Stimulated activated effector memory CD8-positive, alpha-beta T cell treated with anti-CD3 and anti-CD28 coated beads, Interleukin-12 subunit alpha, Interleukin-12 subunit beta, amount 100 ng/mL, for 72 hours (primary cell): ENCODE measurements around the gene TCOF1.

ENCODE experiments used
- ATAC-seq: fragments of 150-1000 bp; cut with Tn5 transposase; 2 replicates; pipeline ENCODE4 v1.10.0; 2021
- DNase-seq, 2 donors: peaks; one replicate each; pipeline ENCODE4 v3.0.0; 2021 to 2022; ENCODE audit warnings: low spot score in 2 of 2
- H3K27ac Mint-ChIP-seq: one replicate; pipeline ENCODE4 v1.8.0; 2022; ENCODE audit warnings: mild to moderate bottlenecking, mixed read lengths
- H3K36me3 Mint-ChIP-seq: one replicate; pipeline ENCODE4 v1.8.0; 2022; ENCODE audit warnings: mild to moderate bottlenecking, mixed read lengths
- H3K4me1 Mint-ChIP-seq: one replicate; pipeline ENCODE4 v1.8.0; 2022; ENCODE audit warnings: mixed read lengths
- H3K4me3 Mint-ChIP-seq: one replicate; pipeline ENCODE4 v1.8.0; 2022; ENCODE audit warnings: mild to moderate bottlenecking, mixed read lengths
- H3K9me3 Mint-ChIP-seq: one replicate; pipeline ENCODE4 v1.8.0; 2022; ENCODE audit warnings: mixed read lengths

TCOF1 gene

GRCh38 chr5:150391064-150391834 is 33.8 kb downstream of the TCOF1 start:
- ATAC-seq: no peak
- no peaks in the 10 kb centered on the region for H3K9me3 Mint-ChIP-seq
- H3K4me3 Mint-ChIP-seq: no peak overlapping the region
- peaks cover 91% of the 10 kb centered on the region for H3K36me3 Mint-ChIP-seq
- H3K4me1 Mint-ChIP-seq: peaks cover 3% of the 10 kb centered on the region
- no peak for DNase-seq
- peak overlapping the region; percentile 87 for H3K27ac Mint-ChIP-seq

- Mint-ChIP-seq H3K9me3 (no peaks in the 10 kb centered on the region), H3K27ac (peak overlapping the region; percentile 87)
- ATAC-seq: no peak
Measured at GRCh38 chr5:150391986-150392385, 34.5 kb downstream of the TCOF1 start.

DNA sequence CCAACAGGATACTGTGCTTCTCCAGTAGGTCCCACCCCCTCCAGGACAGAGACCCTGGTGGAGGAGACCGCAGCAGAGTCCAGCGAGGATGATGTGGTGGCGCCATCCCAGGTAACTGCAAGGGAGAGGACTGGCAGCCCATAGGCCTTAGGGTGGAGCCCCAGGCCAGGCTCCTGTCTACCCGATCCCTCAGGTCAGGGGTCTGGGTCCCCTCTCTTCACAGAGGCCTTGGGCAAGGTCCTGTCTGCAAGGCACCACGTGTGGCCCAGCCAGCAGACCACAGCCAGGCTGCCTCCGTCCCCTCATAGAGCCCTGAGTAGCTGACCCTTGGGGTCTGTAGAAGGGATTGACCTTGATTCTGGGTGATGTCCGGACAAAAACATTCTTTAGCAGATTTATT is 35.2 kb downstream of the TCOF1 start:
- Mint-ChIP-seq H3K36me3 (peaks cover 100% of the 10 kb centered on the region), H3K27ac (peak overlapping the region; percentile 87), H3K4me1 (peaks cover 8% of the 10 kb centered on the region), H3K9me3 (no peaks in the 10 kb centered on the region), H3K4me3 (no peak overlapping the region)
- DNase-seq: no peak
- no peak for ATAC-seq

More at GRCh38 chr5:150391986-150392385, 34.5 kb downstream of the TCOF1 start:
- no peak for DNase-seq
- Mint-ChIP-seq H3K4me3 (no peak overlapping the region), H3K4me1 (peaks cover 8% of the 10 kb centered on the region), H3K36me3 (peaks cover 98% of the 10 kb centered on the region)

DNA sequence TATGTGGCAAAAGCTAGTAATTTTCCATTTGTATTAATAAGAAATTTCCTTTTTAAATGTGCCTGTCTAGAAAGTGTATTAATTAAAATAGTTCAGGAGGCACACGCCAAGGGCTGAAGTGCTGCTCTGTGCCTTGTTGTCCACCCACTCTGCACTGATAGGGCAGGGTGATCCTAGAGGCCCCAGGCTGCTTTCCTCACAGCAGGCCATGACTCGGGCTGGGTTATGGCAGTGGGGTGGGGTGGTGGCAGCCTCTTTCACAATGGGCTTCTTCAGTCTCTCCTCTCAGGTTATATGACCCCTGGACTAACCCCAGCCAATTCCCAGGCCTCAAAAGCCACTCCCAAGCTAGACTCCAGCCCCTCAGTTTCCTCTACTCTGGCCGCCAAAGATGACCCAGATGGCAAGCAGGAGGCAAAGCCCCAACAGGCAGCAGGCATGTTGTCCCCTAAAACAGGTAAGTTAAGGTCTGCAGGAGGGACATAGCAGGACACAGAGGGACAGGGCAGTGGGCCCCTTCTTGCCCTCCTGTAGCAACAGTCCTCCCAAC is 35.7 kb downstream of the TCOF1 start:
- Mint-ChIP-seq H3K9me3 (no peaks in the 10 kb centered on the region), H3K27ac (peak overlapping the region; percentile 87), H3K4me1 (peaks cover 8% of the 10 kb centered on the region), H3K4me3 (no peak overlapping the region), H3K36me3 (peaks cover 100% of the 10 kb centered on the region)
- no peak for DNase-seq
- ATAC-seq: no peak

DNA sequence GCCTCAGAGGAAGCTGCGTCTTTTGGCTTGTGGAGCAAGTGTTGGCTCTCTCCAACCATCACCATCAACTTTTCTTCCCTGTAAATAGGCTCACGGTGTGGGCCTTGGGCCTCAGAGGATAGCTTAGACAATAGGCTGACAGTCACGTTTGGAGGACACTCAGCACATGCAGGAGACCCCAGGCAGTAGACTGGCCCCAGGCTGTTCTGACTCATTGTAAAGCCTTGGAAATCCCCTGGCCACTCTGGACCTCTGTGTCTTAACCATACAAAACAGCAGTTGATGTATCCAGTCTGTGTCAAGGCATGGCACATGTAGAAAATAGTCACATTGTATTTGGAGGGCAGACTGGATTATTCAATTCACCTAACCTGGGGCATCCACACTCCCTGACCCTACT is 36.6 kb downstream of the TCOF1 start:
- Mint-ChIP-seq H3K4me1 (peaks cover 8% of the 10 kb centered on the region), H3K4me3 (no peak overlapping the region), H3K36me3 (peaks cover 100% of the 10 kb centered on the region), H3K27ac (peak overlapping the region; percentile 94), H3K9me3 (no peaks in the 10 kb centered on the region)
- ATAC-seq: peak; percentile 79
- no peak for DNase-seq

GRCh38 chr5:150394912-150395687 is 37.6 kb downstream of the TCOF1 start:
- Mint-ChIP-seq H3K27ac (peak overlapping the region; percentile 94), H3K36me3 (peaks cover 100% of the 10 kb centered on the region), H3K4me3 (no peak overlapping the region), H3K9me3 (no peaks in the 10 kb centered on the region), H3K4me1 (peaks cover 12% of the 10 kb centered on the region)
- DNase-seq: no peak
- no peak for ATAC-seq

GRCh38 chr5:150395688-150395975 is 38.1 kb downstream of the TCOF1 start:
- Mint-ChIP-seq H3K36me3 (peaks cover 100% of the 10 kb centered on the region), H3K27ac (peak overlapping the region; percentile 94), H3K4me3 (no peak overlapping the region), H3K4me1 (peaks cover 18% of the 10 kb centered on the region), H3K9me3 (no peaks in the 10 kb centered on the region)
- no peak for DNase-seq
- no peak for ATAC-seq

- DNase-seq (no peak), ATAC-seq (no peak)
- no peaks in the 10 kb centered on the region for H3K9me3 Mint-ChIP-seq
- peak overlapping the region; percentile 94 for H3K27ac Mint-ChIP-seq
- H3K4me1 Mint-ChIP-seq: peaks cover 21% of the 10 kb centered on the region
- H3K4me3 Mint-ChIP-seq: no peak overlapping the region
- H3K36me3 Mint-ChIP-seq: peaks cover 100% of the 10 kb centered on the region
Measured at GRCh38 chr5:150396267-150396666, 38.8 kb downstream of the TCOF1 start.

DNA sequence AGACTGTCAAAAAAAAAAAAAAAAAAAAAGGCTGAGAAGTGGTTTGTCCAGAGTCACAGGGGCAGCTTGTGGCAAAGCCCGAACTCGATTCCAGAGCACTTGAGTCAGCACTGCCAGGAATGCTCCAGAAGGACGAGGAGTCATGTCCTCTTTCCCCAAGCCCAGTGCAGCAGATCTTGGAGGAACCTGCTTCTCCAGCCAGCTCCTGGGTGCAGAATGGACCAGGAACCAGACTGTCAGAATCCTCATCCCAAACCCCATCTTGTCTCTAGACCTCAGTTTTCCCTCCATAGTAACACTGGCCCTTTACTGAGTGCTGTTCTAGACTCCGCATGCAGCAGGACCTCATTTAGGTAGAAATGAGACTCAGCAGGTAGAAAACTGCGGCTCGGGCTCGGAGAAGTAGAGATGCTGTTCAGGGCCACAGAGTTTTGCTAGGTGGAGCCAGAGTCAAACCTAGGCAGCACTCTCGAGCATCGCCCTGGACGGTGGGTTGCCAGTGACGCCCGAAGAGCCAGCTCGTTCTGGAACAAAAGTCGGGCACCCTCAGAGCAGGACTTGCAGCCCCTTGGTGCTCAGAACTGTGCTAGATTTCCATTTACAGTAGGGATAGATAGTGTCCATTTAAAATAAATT is 39.8 kb downstream of the TCOF1 start:
- Mint-ChIP-seq H3K4me3 (no peak overlapping the region), H3K4me1 (peaks cover 27% of the 10 kb centered on the region), H3K9me3 (no peaks in the 10 kb centered on the region), H3K27ac (peak overlapping the region; percentile 86), H3K36me3 (peaks cover 100% of the 10 kb centered on the region)
- ATAC-seq: no peak
- no peak for DNase-seq

GRCh38 chr5:150397782-150398721 is 40.6 kb downstream of the TCOF1 start:
- no peak overlapping the region for H3K4me3 Mint-ChIP-seq
- ATAC-seq (no peak), DNase-seq (no peak)
- H3K4me1 Mint-ChIP-seq: peaks cover 32% of the 10 kb centered on the region
- peaks cover 100% of the 10 kb centered on the region for H3K36me3 Mint-ChIP-seq
- H3K9me3 Mint-ChIP-seq: no peaks in the 10 kb centered on the region
- H3K27ac Mint-ChIP-seq: peak overlapping the region; percentile 86

- DNase-seq (no peak), ATAC-seq (peak; percentile 56)
- Mint-ChIP-seq H3K27ac (peak overlapping the region; percentile 86), H3K9me3 (no peaks in the 10 kb centered on the region), H3K4me1 (peaks cover 32% of the 10 kb centered on the region), H3K36me3 (peaks cover 99% of the 10 kb centered on the region), H3K4me3 (no peak overlapping the region)
Measured at GRCh38 chr5:150398722-150399523, 41.4 kb downstream of the TCOF1 start.

GRCh38 chr5:150399524-150400211 is 42.2 kb downstream of the TCOF1 start:
- peak; percentile 31 for ATAC-seq
- H3K4me1 Mint-ChIP-seq: peaks cover 32% of the 10 kb centered on the region
- H3K27ac Mint-ChIP-seq: peak overlapping the region; percentile 86
- no peaks in the 10 kb centered on the region for H3K9me3 Mint-ChIP-seq
- H3K36me3 Mint-ChIP-seq: peaks cover 99% of the 10 kb centered on the region
- no peak for DNase-seq
- no peak overlapping the region for H3K4me3 Mint-ChIP-seq

GRCh38 chr5:150400316-150401075 is 43.0 kb downstream of the TCOF1 start:
- ATAC-seq (no peak), DNase-seq (no peak)
- no peak overlapping the region for H3K4me3 Mint-ChIP-seq
- peaks cover 32% of the 10 kb centered on the region for H3K4me1 Mint-ChIP-seq
- no peaks in the 10 kb centered on the region for H3K9me3 Mint-ChIP-seq
- peaks cover 99% of the 10 kb centered on the region for H3K36me3 Mint-ChIP-seq
- H3K27ac Mint-ChIP-seq: peak overlapping the region; percentile 85
